ENCODE data around the gene PIP5K1A.

PIP5K1A gene

GRCh38 chr1:151159373-151159772 lies 39.0 kb upstream of the PIP5K1A start:
- no peaks in the 10 kb centered on the region for H3K27me3 ChIP-seq
- no peaks in the 10 kb centered on the region for H3K9me3 ChIP-seq
- no peak for TF ChIP-seq CTCF (IDR thresholded peaks at IDR 0.05)
- H3K4me1 ChIP-seq (ENCODE audit: control insufficient read depth in 1 of 2, insufficient read depth in 1 of 2, low read depth in 1 of 2, low read length in 1 of 2) = peaks cover 49 to 69% of the 10 kb centered on the region in 2 experiments
- H3K4me3 ChIP-seq (ENCODE audit: low read depth in 1 of 2, low read length in 1 of 2) = peak overlapping the region; percentile 71 to 97
- H3K36me3 ChIP-seq = peaks cover 51% of the 10 kb centered on the region
- peak overlapping the region; percentile 96 for H3K27ac ChIP-seq

- peak overlapping the region; percentile 84 to 89 for H3K4me3 ChIP-seq (ENCODE audit: low read depth in 1 of 2, low read length in 1 of 2)
- peaks cover 81% of the 10 kb centered on the region for H3K36me3 ChIP-seq
- TF ChIP-seq CTCF (IDR thresholded peaks at IDR 0.05) = no peak
- peak overlapping the region; percentile 88 for H3K27ac ChIP-seq
- H3K9me3 ChIP-seq = no peaks in the 10 kb centered on the region
- no peaks in the 10 kb centered on the region for H3K27me3 ChIP-seq
- H3K4me1 ChIP-seq (ENCODE audit: control insufficient read depth in 1 of 2, insufficient read depth in 1 of 2, low read depth in 1 of 2, low read length in 1 of 2) = peaks cover 47 to 48% of the 10 kb centered on the region in 2 experiments
Observed at GRCh38 chr1:151164732-151165280, 33.5 kb upstream of the PIP5K1A start.

- Histone ChIP-seq H3K4me3 (ENCODE audit: low read depth in 1 of 2, low read length in 1 of 2) (peak overlapping the region; percentile 84 to 89), H3K9me3 (no peaks in the 10 kb centered on the region), H3K27me3 (no peaks in the 10 kb centered on the region), H3K36me3 (peaks cover 84% of the 10 kb centered on the region), H3K27ac (peak overlapping the region; percentile 88), H3K4me1 (ENCODE audit: control insufficient read depth in 1 of 2, insufficient read depth in 1 of 2, low read depth in 1 of 2, low read length in 1 of 2) (peaks cover 42 to 43% of the 10 kb centered on the region in 2 experiments)
- no peak for TF ChIP-seq CTCF (IDR thresholded peaks at IDR 0.05)
Observed at GRCh38 chr1:151165281-151165737, 33.0 kb upstream of the PIP5K1A start.

GRCh38 chr1:151165738-151166504 lies 32.4 kb upstream of the PIP5K1A start, which contains the start of the genes LYSMD1 and SCNM1:
TSS of gene LYSMD1 (minus strand) at chr1:151165902. CDS start at chr1:151165258, 644 bp downstream.
TSS of gene SCNM1 (plus strand) at chr1:151166144. CDS start at chr1:151166153, 9 bp downstream.
- Histone ChIP-seq H3K27ac (peak within 1 kb of the TSS; percentile 88), H3K4me3 (ENCODE audit: low read depth in 1 of 2, low read length in 1 of 2) (peak within 1 kb of the TSS; percentile 84 to 89), H3K36me3 (peaks cover 84% of the 10 kb centered on the region), H3K4me1 (ENCODE audit: control insufficient read depth in 1 of 2, insufficient read depth in 1 of 2, low read depth in 1 of 2, low read length in 1 of 2) (peaks cover 36% of the 10 kb centered on the region in 2 experiments), H3K9me3 (no peaks in the 10 kb centered on the region), H3K27me3 (no peaks in the 10 kb centered on the region)
- peak; percentile 81 for TF ChIP-seq CTCF (IDR thresholded peaks at IDR 0.05)

- peak overlapping the region; percentile 88 for H3K27ac ChIP-seq
- H3K27me3 ChIP-seq = no peaks in the 10 kb centered on the region
- peak overlapping the region; percentile 84 to 89 for H3K4me3 ChIP-seq (ENCODE audit: low read depth in 1 of 2, low read length in 1 of 2)
- no peak for TF ChIP-seq CTCF (IDR thresholded peaks at IDR 0.05)
- peaks cover 30 to 33% of the 10 kb centered on the region in 2 experiments for H3K4me1 ChIP-seq (ENCODE audit: control insufficient read depth in 1 of 2, insufficient read depth in 1 of 2, low read depth in 1 of 2, low read length in 1 of 2)
- H3K36me3 ChIP-seq = peaks cover 84% of the 10 kb centered on the region
- H3K9me3 ChIP-seq = no peaks in the 10 kb centered on the region
Observed at GRCh38 chr1:151166505-151166956, 31.8 kb upstream of the PIP5K1A start.

Measured in neutrophil (primary cell).